GM06990 (cell line): Measurements from ENCODE around the gene CLEC20A.

Experiments
- DNase-seq: peaks from one replicate; pipeline ENCODE4 v3.0.0-alpha.2; 2011; ENCODE audit not compliant: insufficient read length; ENCODE audit errors: extremely low read depth
- H3K27me3 ChIP-seq: replicated peaks from 2 replicates; pipeline ENCODE4 v1.6.0; 2011; ENCODE audit warnings: low read length; ENCODE audit not compliant: control insufficient read depth, insufficient read depth
- H3K36me3 ChIP-seq: 2 replicates; pipeline ENCODE4 v1.5.1; 2011; ENCODE audit warnings: low read length; ENCODE audit not compliant: control insufficient read depth, insufficient read depth
- H3K4me3 ChIP-seq: replicated peaks from 2 replicates; pipeline ENCODE4 v1.5.1; 2011; ENCODE audit warnings: low read depth, mild to moderate bottlenecking, control low read depth, low read length
- CTCF ChIP-seq: IDR thresholded peaks from 2 replicates; pipeline ENCODE4 v1.5.1; 2011; ENCODE audit warnings: low read length, control low read depth, mild to moderate bottlenecking, inconsistent platforms; ENCODE audit not compliant: insufficient read depth, poor library complexity, severe bottlenecking

CLEC20A gene

DNA sequence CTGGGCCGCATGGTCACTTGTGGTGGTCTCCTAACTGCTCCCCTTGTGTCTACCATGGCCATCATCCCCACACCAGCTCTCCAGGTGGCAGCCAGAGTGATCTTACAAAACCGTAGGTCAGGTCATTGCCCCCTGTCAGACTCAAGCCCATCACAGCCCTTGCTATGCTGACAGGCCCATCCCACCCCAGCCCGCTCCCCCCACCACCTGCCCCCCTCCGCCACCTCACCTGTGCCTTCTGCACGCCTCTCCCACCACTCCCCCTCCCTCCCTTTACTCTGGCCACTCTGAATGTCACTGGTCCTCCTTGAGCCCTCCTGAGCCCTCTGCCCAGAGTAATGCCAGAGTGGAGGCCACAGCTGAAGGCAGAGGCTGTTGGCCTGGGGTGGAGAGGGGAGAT lies 44.6 kb upstream of the CLEC20A start:
- Histone ChIP-seq H3K36me3 (no peaks in the 10 kb centered on the region), H3K27me3 (no peaks in the 10 kb centered on the region; the same call in none of the 2 replicates), H3K4me3 (no peak overlapping the region)
- TF ChIP-seq CTCF: no peak
- no peak for DNase-seq

- no peak for DNase-seq
- no peak overlapping the region for H3K4me3 ChIP-seq
- no peak for TF ChIP-seq CTCF
- H3K27me3 ChIP-seq: no peaks in the 10 kb centered on the region; the same call in none of the 2 replicates
- H3K36me3 ChIP-seq: no peaks in the 10 kb centered on the region
Measured at GRCh38 chr1:178540646-178541045, 43.9 kb upstream of the CLEC20A start.

DNA sequence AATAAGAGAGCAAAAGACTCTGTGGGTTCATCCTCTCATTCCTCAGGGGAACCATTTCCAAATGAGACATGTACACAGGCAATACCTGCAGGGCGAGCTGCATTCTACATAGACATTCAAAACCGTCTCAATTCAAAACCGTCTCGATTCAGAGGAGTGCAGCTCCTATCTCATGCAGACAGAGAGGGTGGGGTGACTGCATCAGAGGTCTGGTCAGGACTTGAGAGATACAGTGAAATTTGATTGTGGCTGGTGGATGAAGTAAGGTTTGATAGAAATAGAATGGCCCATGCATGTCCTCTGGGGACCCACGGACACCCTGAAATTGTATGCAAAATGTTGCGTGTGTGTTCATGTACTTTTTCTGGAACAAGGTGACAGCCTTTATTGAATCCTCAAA lies 43.4 kb upstream of the CLEC20A start:
- no peak overlapping the region for H3K4me3 ChIP-seq
- DNase-seq: no peak
- no peaks in the 10 kb centered on the region; the same call in none of the 2 replicates for H3K27me3 ChIP-seq
- no peaks in the 10 kb centered on the region for H3K36me3 ChIP-seq
- TF ChIP-seq CTCF: no peak

- Histone ChIP-seq H3K4me3 (no peak overlapping the region), H3K27me3 (no peaks in the 10 kb centered on the region; the same call in none of the 2 replicates), H3K36me3 (no peaks in the 10 kb centered on the region)
- DNase-seq: no peak
- no peak for TF ChIP-seq CTCF
Measured at GRCh38 chr1:178539291-178539690, 42.5 kb upstream of the CLEC20A start.

DNA sequence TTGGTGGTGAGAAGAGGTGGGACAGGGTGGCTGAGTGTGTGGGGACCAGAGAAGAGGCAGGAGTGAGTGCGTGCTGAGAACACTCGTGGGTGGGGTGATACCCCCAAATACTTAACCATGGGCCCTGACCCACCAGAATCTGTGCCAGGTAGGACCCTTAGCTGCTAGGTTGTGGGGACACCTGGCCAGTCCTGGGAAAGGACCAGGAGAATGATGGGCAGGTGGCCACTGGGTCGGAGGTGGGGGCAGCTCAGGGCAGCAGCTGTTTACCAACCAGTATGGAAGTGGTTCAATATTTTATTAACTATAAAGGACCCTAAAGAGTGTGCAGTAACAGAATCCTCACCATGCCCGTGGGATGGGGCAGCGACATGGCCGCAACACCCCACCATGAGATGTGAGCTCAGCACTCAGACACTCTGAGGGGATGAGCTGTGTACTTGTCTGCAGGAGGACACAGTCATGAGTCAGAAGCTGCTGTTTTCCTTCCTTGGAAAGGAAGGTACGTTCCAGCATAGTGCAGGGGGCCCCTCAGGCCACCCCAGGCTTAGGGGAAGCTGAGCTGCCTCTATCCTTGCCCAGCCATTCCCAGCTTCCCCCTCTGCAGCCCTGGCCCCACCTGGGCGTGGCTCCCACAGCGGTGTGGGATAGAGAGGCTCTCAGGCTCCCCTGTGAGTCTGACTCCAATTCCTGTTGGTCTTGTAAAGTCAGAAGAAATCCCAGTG lies 41.6 kb upstream of the CLEC20A start:
- DNase-seq: no peak
- Histone ChIP-seq H3K4me3 (no peak overlapping the region), H3K36me3 (no peaks in the 10 kb centered on the region), H3K27me3 (no peaks in the 10 kb centered on the region; the same call in none of the 2 replicates)
- TF ChIP-seq CTCF: no peak
